ENCODE data around the gene ELAVL1.
"Not testable (repeated sequence)": the region's sequence is repeated elsewhere in the genome, so short reads cannot be mapped to it uniquely, and the experiment has no call there.

Gene ELAVL1

GRCh38 chr19:7919610-7920518 is 85.6 kb downstream of the ELAVL1 start, which contains the start of gene SNAPC2:
SNAPC2 (plus strand) TSS chr19:7920338; CDS start chr19:7920367, 29 bp downstream.
- H3K4me2 ChIP-seq, result peak within 1 kb of the TSS; percentile 99
- TF ChIP-seq Cebpa-rat (IDR thresholded peaks at IDR 0.05), result no peak
- H4K20me1 ChIP-seq, result peaks cover 89% of the 10 kb centered on the region
- no peaks in the 10 kb centered on the region for H3K9me3 ChIP-seq
- peaks cover 51% of the 10 kb centered on the region for H3K27me3 ChIP-seq
- H3K9ac ChIP-seq, result peak within 1 kb of the TSS; percentile 72
- peaks cover 76% of the 10 kb centered on the region for H3K4me1 ChIP-seq
- H3K4me3 ChIP-seq, result peak within 1 kb of the TSS; percentile 72
- 0 out of 2 replicates have a peak within 1 kb of the TSS, but pooled peaks have one; percentile 48 for H3K27ac ChIP-seq
- H3K36me3 ChIP-seq, result peaks cover 19% of the 10 kb centered on the region

- Histone ChIP-seq H3K9ac (no peak overlapping the region), H3K27me3 (peaks cover 62% of the 10 kb centered on the region), H3K4me3 (no peak overlapping the region), H3K36me3 (peaks cover 23% of the 10 kb centered on the region), H3K4me1 (peaks cover 66% of the 10 kb centered on the region), H3K4me2 (peak overlapping the region; percentile 99), H3K9me3 (no peaks in the 10 kb centered on the region), H4K20me1 (peaks cover 90% of the 10 kb centered on the region), H3K27ac (no peak overlapping the region)
- TF ChIP-seq Cebpa-rat (IDR thresholded peaks at IDR 0.05), result no peak
Observed at GRCh38 chr19:7918615-7919421, 86.6 kb downstream of the ELAVL1 start.

GRCh38 chr19:7918062-7918614 is 87.3 kb downstream of the ELAVL1 start:
- H3K9me3 ChIP-seq, H3K9ac ChIP-seq, H3K27ac ChIP-seq: not testable (repeated sequence)
- peaks cover 90% of the 10 kb centered on the region for H4K20me1 ChIP-seq
- peaks cover 20% of the 10 kb centered on the region for H3K36me3 ChIP-seq
- H3K4me1 ChIP-seq, result peaks cover 63% of the 10 kb centered on the region
- H3K27me3 ChIP-seq, result peaks cover 68% of the 10 kb centered on the region
- peak overlapping the region; percentile 94 for H3K4me2 ChIP-seq
- H3K4me3 ChIP-seq, result peak overlapping the region; percentile 65

- Histone ChIP-seq H3K4me3 (peak overlapping the region; percentile 65), H3K27ac (no peak overlapping the region), H3K36me3 (peaks cover 13% of the 10 kb centered on the region), H3K4me1 (peaks cover 69% of the 10 kb centered on the region), H3K9me3 (no peaks in the 10 kb centered on the region), H3K27me3 (peaks cover 70% of the 10 kb centered on the region), H3K9ac (no peak overlapping the region), H4K20me1 (peaks cover 90% of the 10 kb centered on the region), H3K4me2 (peak overlapping the region; percentile 94)
- TF ChIP-seq Cebpa-rat (IDR thresholded peaks at IDR 0.05), result no peak
Observed at GRCh38 chr19:7917267-7918061, 88.0 kb downstream of the ELAVL1 start.

GRCh38 chr19:7916955-7917266 is 88.5 kb downstream of the ELAVL1 start:
- no peak overlapping the region for H3K27ac ChIP-seq
- peaks cover 70% of the 10 kb centered on the region for H3K27me3 ChIP-seq
- peaks cover 71% of the 10 kb centered on the region for H3K4me1 ChIP-seq
- peaks cover 12% of the 10 kb centered on the region for H3K36me3 ChIP-seq
- H3K9ac ChIP-seq, result no peak overlapping the region
- peak overlapping the region; percentile 94 for H3K4me2 ChIP-seq
- no peaks in the 10 kb centered on the region for H3K9me3 ChIP-seq
- peak overlapping the region; percentile 65 for H3K4me3 ChIP-seq
- H4K20me1 ChIP-seq, result peaks cover 90% of the 10 kb centered on the region
- no peak for TF ChIP-seq Cebpa-rat (IDR thresholded peaks at IDR 0.05)

- Histone ChIP-seq H4K20me1 (peaks cover 90% of the 10 kb centered on the region), H3K4me1 (peaks cover 71% of the 10 kb centered on the region), H3K27me3 (peaks cover 70% of the 10 kb centered on the region), H3K9ac (peak overlapping the region; percentile 55), H3K36me3 (peaks cover 14% of the 10 kb centered on the region), H3K9me3 (no peaks in the 10 kb centered on the region), H3K4me2 (peak overlapping the region; percentile 94), H3K27ac (no peak overlapping the region), H3K4me3 (peak overlapping the region; percentile 65)
- TF ChIP-seq Cebpa-rat (IDR thresholded peaks at IDR 0.05), result no peak
Observed at GRCh38 chr19:7916103-7916954, 89.1 kb downstream of the ELAVL1 start.

- H3K4me2 ChIP-seq, result peak overlapping the region; percentile 94
- TF ChIP-seq Cebpa-rat (IDR thresholded peaks at IDR 0.05), result no peak
- no peak overlapping the region for H3K27ac ChIP-seq
- peaks cover 22% of the 10 kb centered on the region for H3K36me3 ChIP-seq
- H4K20me1 ChIP-seq, result peaks cover 93% of the 10 kb centered on the region
- peak overlapping the region; percentile 65 for H3K4me3 ChIP-seq
- H3K9me3 ChIP-seq, result no peaks in the 10 kb centered on the region
- peaks cover 75% of the 10 kb centered on the region for H3K4me1 ChIP-seq
- peaks cover 70% of the 10 kb centered on the region for H3K27me3 ChIP-seq
- 0 out of 2 replicates have a peak overlapping the region, but pooled peaks have one; percentile 55 for H3K9ac ChIP-seq
Observed at GRCh38 chr19:7915250-7916102, 90.0 kb downstream of the ELAVL1 start.

GRCh38 chr19:7914598-7915045 is 90.8 kb downstream of the ELAVL1 start, which contains the start of gene TGFBR3L:
TGFBR3L (plus strand) TSS chr19:7914830.
- no peak within 1 kb of the TSS for H3K9ac ChIP-seq
- H3K4me1 ChIP-seq, result peaks cover 80% of the 10 kb centered on the region
- no peak within 1 kb of the TSS for H3K27ac ChIP-seq
- no peaks in the 10 kb centered on the region for H3K9me3 ChIP-seq
- H3K4me3 ChIP-seq, result peak within 1 kb of the TSS; percentile 65; the same call in 1 of the 2 replicates
- peaks cover 99% of the 10 kb centered on the region for H4K20me1 ChIP-seq
- TF ChIP-seq Cebpa-rat (IDR thresholded peaks at IDR 0.05), result no peak
- H3K27me3 ChIP-seq, result peaks cover 66% of the 10 kb centered on the region
- H3K4me2 ChIP-seq, result peak within 1 kb of the TSS; percentile 94
- peaks cover 30% of the 10 kb centered on the region for H3K36me3 ChIP-seq

Measured in BLaER1 (cell line).